LHCN-M2 (cell line): Measurements from ENCODE around the gene PFN1. TPM values are rescaled to one million over a fixed set of nuclear protein-coding genes. Genes with fewer than 3 reads are reported as not detected.
A peak's percentile ranks its signal among the peaks of the same experiment; 100 is the strongest.
"Not testable (repeated sequence)": the region's sequence is repeated elsewhere in the genome, so short reads cannot be mapped to it uniquely, and the experiment has no call there.

ENCODE experiments used
- DNase-seq: peaks from one replicate; pipeline ENCODE4 v3.0.0-alpha.2; 2012; ENCODE audit warnings: low read depth
- total RNA-seq: library from RNA; depleted of rRNA; stranded (reverse); fragments of >200 nt; gene quantifications from 2 replicates; pipeline ENCODE4 v1.2.3, GENCODE V29; 2014

The PFN1 gene
- total RNA-seq, 1 experiment from 2014 or later = 1,782 TPM

DNA sequence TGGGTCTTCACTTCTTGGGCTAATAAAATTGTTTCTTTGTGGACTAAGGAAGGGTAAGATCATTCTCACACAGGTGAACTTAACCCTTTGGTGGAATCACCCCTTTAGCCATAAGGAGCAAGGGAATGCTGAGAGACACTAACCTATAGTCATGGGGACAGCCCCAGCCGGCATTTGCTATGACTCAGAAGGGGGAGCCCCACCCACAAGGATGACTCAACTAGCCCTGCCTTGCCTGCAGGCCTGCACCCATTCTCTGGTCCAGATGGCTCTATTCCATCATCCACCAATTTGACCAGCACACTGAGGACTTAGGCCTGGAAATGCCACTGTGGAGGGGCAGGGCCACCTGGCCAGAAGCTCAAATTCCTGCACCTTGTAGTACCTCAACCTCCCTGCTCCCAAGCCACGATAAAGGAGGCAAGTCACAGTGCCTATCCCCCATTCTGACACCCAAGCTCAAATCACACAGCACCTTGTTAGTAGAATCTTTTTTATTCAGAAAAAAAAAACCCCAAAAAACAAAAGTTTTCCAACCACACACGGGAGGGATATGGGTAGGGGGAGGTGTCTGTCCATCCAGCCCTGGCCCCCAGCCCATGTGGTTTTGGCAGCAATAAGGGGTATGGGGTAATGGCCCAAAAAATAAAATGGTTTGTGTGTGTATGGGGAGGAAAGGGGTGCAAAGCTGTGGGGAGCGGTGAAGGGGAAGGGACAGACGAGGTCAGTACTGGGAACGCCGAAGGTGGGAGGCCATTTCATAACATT, 3.0 kb downstream of the PFN1 start:
- DNase-seq = peak; percentile 94

DNA sequence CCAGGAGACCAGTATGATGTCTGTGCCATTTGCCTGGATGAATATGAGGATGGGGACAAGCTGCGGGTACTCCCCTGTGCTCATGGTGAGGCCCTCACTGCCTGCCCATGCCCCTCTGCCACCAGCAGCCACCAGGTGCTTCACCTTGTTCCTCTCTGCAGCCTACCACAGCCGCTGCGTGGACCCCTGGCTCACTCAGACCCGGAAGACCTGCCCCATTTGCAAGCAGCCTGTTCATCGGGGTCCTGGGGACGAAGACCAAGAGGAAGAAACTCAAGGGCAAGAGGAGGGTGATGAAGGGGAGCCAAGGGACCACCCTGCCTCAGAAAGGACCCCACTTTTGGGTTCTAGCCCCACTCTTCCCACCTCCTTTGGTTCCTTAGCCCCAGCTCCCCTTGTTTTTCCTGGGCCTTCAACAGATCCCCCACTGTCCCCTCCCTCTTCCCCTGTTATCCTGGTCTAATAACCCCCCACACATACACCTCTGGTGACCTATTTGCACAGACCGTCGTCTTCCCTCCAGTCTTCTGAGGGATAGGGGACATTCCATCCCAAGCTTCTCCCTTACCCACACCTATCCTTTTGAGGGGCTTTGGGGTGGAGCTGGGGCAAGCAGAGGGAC, 3.7 kb downstream of the PFN1 start:
- DNase-seq = no peak

DNA sequence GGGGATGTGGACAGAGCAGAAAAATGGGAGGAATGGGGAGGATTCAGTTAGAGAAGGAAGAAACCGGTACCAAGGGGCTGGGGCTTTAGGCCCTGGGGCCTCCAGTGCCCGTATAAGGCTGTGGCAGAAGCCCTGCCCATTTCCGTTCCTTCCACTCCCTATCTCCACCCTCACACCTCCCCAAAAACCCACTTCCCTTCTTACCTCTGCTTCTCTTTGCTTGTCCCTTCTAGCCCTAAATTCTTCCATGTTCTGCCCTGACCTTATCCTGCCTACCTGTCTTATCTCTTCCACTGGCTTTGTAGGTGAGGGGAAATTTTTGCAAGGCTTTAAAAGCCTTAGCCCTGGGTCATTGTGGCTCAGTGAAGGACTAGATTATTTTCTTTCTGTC, 4.2 kb downstream of the PFN1 start:
- DNase-seq = no peak

DNA sequence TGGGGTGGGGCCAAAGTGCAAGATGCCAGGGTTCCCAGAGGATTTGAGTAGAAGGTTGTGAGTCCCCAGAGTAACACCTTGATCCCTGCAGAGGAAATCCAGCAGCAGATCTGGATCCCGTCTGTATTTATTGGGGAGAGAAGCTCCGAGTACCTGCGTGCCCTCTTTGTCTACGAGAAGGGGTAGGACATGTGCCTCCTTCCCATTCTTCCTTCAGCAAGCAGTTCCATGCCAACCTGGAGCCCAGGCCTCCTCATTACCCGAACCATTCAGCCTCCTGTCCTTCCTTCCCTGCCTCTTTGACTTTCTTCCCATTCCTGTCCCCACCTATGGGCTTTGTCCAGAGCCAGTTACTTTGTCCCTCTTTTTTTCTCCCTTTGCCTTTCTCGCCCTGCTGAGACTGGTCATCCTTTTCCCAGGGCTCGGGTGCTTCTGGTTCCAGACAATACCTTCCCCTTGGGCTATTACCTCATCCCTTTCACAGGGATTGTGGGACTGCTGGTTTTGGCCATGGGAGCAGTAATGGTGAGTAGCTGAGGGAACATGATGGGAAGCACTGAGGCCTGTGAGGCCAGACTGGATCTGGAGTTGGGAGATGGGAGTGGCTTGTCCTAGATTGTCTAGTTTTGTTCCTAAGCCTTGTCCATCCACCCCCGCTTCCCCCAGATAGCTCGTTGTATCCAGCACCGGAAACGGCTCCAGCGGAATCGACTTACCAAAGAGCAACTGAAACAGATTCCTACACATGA, 5.4 kb downstream of the PFN1 start:
- no peak for DNase-seq

DNA sequence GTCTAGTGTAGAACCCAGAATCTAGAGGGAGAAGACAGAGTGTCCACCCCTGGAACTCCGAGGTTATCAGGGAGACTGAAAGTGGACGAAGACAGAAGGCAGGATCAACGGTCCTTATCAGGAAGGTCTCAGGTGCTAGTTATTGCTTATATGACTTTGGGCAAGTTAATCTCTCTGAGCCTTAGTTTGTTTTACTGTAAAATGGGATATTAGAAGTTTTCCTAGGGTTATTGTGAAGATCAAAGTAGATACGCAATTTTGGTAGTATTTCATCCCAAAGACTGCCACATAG, 7.1 kb downstream of the PFN1 start:
- no peak for DNase-seq

DNA sequence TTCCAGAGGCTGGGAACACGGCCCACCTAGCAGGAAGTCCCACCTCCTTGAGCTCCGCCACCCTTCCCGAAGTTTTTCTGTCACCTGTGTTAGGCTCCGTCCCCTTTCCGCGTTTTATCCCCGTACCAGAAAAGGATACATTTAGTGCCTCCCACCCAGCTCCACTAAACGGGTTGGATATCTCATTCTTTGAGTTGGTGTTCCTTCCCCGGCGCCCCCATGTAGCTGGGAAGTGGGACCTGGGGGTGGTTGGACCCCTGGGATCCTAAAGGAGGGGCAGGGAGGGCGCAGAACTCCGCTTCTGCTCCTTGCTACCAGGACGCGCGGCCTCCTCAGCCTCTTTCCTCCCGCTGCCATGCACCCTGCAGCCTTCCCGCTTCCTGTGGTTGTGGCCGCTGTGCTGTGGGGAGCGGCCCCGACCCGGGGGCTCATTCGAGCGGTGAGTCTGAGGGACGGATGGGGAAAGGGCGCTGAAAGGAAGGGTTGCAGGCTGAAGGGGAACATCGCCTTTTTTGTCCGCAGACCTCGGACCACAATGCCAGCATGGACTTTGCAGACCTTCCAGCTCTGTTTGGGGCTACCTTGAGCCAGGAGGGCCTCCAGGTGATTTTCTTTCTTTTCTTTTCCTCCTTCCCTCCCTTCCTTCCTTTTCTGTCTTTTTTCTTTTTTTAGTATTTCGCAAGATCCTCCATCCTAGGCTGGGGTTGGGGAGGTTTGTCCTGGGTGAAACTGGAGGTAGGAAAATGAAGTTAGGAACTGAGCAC, 7.6 kb downstream of the PFN1 start:
- DNase-seq = no peak

DNA sequence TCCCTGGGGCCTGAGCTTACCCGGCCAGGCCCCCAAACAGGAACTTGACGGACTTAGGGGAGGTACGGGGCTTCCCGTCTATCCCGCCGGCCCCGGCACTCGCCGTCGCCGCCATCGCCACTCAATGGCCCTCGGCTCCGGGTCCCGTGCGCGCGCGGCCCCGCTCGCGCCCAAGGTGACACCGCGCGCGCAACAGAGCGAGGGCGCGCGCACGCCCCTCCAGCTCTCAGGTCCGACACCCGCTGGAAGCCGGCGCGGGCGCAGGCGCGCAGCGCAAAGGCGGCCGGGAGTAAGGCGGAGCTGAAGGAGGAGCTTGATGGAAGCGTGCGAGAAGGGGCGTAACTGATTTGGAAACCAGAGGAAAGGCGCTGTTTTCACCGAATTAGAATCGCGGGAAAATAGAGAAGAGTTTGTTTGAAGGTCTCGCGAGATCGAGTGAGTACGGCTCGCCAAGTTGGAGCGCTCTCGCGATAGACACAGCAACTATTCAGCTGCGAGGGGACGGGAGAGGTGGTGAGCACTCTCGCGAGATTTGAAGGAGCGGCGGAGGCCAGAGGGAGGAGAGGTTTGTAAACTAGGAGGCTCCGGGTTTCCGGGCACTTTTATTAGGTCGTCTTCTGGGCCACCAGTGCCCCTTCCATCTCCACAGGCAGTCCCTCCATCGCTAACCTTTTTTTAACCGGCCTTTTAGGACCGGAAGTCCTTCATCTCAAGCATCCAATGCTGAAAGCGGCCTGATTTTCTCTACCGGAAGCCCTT, 8.4 kb downstream of the PFN1 start, which contains the start of the genes RNF167 and SLC25A11:
RNF167 (plus strand) TSS at position 473 of the 759 bp plus-strand sequence. CDS start 642 bp downstream, outside the sequence.
SLC25A11 (minus strand) TSS at position 251 of the 759 bp plus-strand sequence; CDS start at position 115, 136 bp downstream.
- peak; percentile 100 for DNase-seq

DNA sequence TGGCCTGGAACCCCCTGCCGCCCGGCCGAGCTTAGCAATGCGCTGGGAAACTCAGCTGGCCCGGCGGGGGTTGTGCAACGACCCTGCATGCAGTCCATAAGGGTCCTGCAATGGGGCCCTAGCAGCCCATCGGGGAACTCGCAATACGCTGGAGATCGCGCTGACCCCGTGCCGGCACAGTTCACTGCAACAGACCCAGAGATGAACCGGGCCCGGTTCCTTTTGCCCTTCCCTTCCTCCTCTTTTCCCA, 8.9 kb downstream of the PFN1 start:
- DNase-seq = no peak

DNA sequence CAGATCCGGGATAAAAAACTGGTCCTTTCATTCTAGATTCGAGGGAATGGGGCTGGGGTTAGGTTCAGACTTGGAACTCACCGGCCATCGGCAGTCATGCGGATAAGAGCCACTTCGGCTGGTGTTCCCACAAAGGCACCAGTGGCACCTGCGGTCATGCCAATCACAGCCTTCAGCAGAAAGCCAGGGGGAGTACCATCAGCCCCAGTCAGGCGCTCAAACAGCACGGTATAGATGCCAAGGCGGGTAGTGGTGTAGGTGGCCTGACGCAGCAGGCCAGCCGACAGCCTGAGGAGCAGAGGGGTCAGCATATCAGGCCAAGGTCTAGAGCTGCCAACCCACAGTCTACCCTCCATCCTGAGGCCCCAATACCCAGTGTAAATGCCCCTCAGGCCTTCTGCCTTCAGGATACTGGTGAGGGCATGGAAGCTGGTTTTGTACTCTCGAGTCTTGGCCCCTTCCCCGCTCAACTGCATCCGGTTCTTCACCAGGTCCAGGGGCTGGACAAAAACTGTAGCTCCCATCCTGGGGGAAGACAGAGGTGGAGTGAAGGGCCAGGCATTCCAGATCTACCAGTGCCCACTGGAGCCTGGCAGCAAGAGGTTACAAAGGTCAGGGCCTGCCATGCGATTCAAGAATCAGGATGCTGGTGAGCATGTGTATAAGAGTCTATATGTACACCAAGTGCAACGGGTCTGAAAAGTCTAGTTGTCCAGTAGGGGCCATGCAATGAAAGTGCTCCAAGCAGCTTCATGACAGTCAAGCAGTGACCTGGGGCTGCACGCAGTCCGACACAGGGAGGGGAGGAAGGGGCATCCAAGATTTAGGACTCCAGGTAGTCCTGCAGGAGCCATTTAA, 9.4 kb downstream of the PFN1 start:
- no peak for DNase-seq

DNA sequence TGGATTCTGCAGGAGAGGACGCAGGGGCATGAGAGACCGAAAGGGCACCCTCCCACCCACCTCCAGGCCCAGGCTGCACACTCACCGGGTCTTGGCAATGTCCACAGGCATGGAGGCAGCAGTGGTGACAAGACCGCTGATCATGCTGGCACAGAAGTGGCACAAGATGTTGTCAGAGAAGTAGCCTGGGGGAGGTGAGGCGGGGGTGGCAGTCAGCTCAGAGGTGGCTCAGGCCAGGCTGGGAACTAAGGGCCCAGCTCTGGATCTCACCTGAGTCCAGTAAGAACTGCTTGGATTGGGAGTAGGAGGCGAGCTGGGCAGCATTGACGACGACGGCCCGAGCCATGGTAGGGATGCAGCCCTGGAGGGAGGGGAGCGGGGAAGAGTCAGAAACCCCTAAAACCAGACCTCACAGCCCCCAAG, 10.2 kb downstream of the PFN1 start:
- no peak for DNase-seq

DNA sequence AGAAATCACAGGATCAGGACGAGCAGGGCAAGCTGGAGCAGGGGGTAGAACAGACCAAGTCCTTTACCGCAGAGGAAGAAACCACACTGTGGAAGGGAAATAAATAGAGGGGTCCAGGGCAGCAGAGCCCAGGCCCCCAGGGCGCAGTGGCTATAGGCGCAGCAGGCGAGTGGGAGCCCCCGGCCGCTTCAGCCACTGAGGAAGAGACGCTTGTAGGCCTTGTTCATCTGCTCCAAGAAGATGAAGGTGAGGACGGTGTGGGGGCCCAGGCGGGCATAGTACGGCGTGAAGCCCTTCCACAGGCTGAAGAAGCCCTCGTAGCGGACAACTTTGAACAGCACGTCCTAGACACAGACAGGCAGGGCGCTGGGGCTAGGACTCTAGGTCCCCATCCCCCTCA, 10.8 kb downstream of the PFN1 start:
- no peak for DNase-seq

DNA sequence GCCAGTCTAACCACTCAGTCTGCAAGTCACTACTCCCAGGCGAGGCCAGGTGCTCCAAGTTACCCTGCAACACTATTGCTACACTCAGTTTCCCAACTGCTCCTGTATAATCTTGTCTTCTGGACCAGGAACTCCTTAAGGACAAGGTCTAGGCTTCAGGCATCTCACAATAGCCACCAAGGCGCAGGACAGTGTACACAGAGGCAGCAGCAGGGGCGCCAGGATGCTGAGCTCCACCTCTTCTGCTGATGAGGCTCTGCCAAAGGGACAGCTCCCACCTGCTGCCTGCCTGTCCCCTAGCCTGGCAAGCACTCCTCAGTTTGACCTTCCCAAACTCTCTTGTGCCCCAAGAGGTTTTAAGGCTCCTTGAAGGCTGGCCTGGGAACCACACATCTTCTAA, 11.9 kb downstream of the PFN1 start:
- DNase-seq = no peak

DNA sequence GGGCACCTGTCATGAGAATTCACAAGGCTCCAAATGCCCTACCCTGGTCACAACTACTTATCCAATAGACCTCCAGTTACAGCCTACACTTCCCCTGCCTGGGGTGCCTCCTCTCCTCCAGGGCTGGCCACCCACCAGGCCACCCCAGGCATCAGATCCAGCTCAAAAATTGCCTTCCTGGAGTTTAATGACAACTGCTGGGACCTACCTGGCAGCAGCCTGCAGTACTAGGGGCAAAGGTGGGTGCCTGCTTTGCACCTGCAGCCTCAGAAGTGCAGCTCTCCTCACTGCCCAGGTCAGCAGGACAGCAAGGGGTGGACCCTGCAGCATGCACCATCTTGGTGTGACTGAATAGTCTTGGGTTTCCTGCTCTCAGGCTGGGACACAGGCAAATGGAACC, 12.7 kb downstream of the PFN1 start:
- no peak for DNase-seq

DNA sequence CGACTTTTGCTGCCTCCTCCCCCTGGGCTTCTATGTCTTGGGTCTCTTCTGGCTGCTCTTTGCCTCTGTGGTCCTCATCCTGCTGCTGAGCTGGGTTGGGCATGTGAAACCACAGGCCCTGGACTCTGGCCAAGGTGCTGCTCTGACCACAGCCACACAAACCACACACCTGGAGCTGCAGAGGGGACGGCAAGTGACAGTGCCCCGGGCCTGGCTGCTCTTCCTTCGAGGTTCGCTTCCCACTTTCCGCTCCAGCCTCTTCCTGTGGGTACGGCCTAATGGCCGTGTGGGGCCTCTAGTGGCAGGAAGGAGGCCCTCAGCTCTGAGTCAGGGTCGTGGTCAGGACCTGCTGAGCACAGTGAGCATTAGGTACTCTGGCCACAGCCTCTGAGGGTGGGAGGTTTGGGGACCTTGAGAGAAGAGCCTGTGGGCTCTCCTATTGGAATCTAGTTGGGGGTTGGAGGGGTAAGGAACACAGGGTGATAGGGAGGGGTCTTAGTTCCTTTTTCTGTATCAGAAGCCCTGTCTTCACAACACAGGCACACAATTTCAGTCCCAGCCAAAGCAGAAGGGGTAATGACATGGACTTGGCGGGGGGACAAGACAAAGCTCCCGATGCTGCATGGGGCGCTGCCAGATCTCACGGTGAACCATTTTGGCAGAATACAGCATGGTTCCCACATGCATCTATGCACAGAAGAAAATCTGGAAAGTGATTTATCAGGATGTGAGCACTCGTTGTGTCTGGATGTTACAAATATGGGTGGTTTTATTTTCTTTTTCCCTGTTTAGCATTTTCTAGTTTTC, 14.0 kb downstream of the PFN1 start:
- DNase-seq = peak; percentile 58

DNA sequence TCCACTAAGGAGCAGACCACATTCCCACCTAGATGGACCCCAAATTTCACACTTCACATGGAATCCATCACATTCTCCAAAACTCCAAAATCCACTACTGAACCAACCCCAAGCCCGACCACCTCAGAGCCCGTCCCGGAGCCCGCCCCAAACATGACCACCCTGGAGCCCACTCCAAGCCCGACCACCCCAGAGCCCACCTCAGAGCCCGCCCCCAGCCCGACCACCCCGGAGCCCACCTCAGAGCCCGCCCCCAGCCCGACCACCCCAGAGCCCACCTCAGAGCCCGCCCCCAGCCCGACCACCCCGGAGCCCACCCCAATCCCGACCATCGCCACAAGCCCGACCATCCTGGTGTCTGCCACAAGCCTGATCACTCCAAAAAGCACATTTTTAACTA, 14.7 kb downstream of the PFN1 start:
- no peak for DNase-seq

DNA sequence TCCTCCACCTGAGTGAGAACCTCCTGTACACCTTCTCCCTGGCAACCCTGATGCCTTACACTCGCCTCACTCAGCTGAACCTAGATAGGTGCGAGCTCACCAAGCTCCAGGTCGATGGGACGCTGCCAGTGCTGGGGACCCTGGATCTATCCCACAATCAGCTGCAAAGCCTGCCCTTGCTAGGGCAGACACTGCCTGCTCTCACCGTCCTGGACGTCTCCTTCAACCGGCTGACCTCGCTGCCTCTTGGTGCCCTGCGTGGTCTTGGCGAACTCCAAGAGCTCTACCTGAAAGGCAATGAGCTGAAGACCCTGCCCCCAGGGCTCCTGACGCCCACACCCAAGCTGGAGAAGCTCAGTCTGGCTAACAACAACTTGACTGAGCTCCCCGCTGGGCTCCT, 15.6 kb downstream of the PFN1 start:
- no peak for DNase-seq

DNA sequence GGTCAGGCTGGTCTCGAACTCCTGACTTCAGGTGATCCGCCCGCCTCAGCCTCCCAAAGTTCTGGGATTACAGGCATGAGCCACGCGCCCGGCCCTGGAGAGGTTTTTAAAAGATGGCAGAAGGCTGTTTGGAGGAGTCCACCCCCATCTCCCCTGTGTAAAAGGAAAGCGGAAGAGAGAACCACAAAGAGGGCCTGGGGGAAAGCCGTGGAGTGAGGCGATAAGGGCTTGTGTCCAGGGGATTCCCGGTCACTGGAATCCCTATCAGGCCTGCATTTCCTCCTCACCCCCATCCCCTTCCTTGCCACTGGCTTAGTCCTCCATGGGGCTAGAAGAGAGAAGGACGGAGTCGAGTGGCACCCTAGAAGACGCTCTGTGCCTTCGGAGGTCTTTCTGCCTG, 16.4 kb downstream of the PFN1 start, which contains the start of gene GP1BA:
GP1BA (plus strand) TSS at position 315 of the 400 bp plus-strand sequence. CDS start 328 bp downstream, outside the sequence.
- DNase-seq = no peak

DNA sequence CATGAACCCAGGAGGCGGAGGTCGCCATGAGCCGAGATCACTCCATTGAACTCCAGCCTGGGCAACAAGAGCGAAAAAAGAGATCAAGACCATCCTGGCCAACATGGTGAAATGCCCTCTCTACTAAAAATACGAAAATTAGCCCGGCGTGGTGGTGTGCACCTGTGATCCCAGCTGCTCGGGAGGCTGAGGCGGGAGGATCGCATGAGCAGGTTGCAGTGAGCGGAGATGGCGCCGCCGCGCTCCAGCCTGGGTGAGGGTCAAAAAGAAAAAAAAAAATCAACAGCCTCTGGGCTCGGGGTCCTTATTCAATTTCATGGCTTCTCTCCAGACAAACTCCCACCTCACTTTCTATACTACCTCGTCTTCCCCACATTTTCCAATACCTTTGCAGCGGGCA, 19.4 kb downstream of the PFN1 start:
- DNase-seq = no peak

DNA sequence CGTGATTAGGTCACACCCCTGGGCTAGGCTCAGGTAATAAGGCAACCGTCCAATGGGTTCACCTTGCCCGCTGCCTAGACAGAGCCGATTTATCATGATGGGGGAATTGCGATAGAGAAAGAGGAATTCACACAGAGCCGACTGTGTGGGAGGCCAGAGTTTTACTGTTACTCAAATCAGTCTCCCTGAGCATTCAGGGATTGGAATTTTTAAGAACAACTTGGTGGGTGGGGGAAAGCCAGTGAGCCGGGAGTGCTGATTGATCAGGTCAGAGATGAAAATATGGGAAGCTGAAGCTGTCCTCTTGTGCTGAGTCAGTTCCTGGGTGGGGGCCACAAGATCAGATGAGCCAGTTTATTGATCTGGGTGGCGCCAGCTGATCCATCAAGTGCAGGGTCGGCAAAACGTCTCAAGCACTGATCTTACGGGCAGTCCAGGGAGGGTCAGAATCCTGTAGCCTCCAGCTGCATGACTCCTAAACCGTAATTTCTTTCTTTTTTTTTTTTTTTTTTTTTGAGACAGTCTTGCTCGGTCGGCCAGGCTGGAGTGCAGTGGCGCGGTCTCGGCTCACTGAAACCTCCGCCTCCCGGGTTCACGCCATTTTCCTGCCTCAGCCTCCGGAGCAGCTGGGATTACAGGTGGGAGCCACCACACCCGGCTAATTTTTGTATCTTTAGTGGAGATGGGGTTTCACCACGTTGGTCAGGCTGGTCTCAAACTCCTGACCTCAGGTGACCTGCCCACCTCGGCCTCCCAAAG, 21.6 kb downstream of the PFN1 start:
- not testable (repeated sequence) for DNase-seq
